Natural killer cell treated with Interleukin-12 subunit alpha and Interleukin-12 subunit beta and Interleukin-15 and Interleukin-18, amount 100 ng/mL, for 72 hours (primary cell): Measurements from ENCODE around the gene IL22RA1. TPM values are rescaled to one million over a fixed set of nuclear protein-coding genes. Genes with fewer than 3 reads are reported as not detected.

ENCODE experiments used
- ATAC-seq, 2 donors: fragments of 150-1000 bp; cut with Tn5 transposase in 1 of 2; sonication (Bioruptor Pico), chemical (Tn5 transposase) in 1 of 2; 2 replicates each; pipeline ENCODE4 v1.10.0; 2021
- DNase-seq: peaks from one replicate; pipeline ENCODE4 v3.0.0; 2022; ENCODE audit warnings: low spot score
- H3K27ac Mint-ChIP-seq, 2 donors: 1 replicate in 1 of 2; 2 replicates in 1 of 2; pipeline ENCODE4 v1.8.0; 2022; ENCODE audit warnings: mixed read lengths in 2 of 2, mild to moderate bottlenecking in 1 of 2, moderate library complexity in 1 of 2
- H3K27me3 Mint-ChIP-seq, 2 donors: 1 replicate in 1 of 2; 2 replicates in 1 of 2; pipeline ENCODE4 v1.8.0; 2022; ENCODE audit warnings: mixed read lengths in 2 of 2
- H3K36me3 Mint-ChIP-seq: one replicate; pipeline ENCODE4 v1.8.0; 2022; ENCODE audit warnings: mixed read lengths
- H3K4me1 Mint-ChIP-seq, 2 donors: 1 replicate in 1 of 2; 2 replicates in 1 of 2; pipeline ENCODE4 v1.8.0; 2022; ENCODE audit warnings: low read depth in 2 of 2, mixed read lengths in 2 of 2, mild to moderate bottlenecking in 1 of 2
- H3K4me3 Mint-ChIP-seq: one replicate; pipeline ENCODE4 v1.8.0; 2022; ENCODE audit warnings: mixed read lengths
- H3K9me3 Mint-ChIP-seq: 2 replicates; pipeline ENCODE4 v1.8.0; 2022; ENCODE audit warnings: mixed read lengths
- total RNA-seq, 2 donors: library from RNA; stranded (reverse); gene quantifications; one replicate each; pipeline ENCODE4 v1.2.3, GENCODE V29; 2022

Gene IL22RA1
- total RNA-seq, 2 donors from 2014 or later = not detected

GRCh38 chr1:24098102-24098501 lies 44.8 kb downstream of the IL22RA1 start:
- Mint-ChIP-seq H3K36me3 (no peaks in the 10 kb centered on the region), H3K4me3 (no peak overlapping the region), H3K9me3 (no peaks in the 10 kb centered on the region), H3K27me3 (peaks cover 0 to 5% of the 10 kb centered on the region in 2 donors), H3K27ac (no peak overlapping the region), H3K4me1 (no peaks in the 10 kb centered on the region)
- DNase-seq = no peak
- no peak for ATAC-seq

- no peak for DNase-seq
- Mint-ChIP-seq H3K9me3 (no peaks in the 10 kb centered on the region), H3K27ac (no peak overlapping the region), H3K4me3 (no peak overlapping the region), H3K36me3 (no peaks in the 10 kb centered on the region), H3K27me3 (peaks cover 0 to 5% of the 10 kb centered on the region in 2 donors), H3K4me1 (no peaks in the 10 kb centered on the region)
- no peak for ATAC-seq
These were observed 45.3 kb downstream of the IL22RA1 start for GRCh38 chr1:24097663-24098062.

- Mint-ChIP-seq H3K4me1 (no peaks in the 10 kb centered on the region), H3K4me3 (no peak overlapping the region), H3K27ac (no peak overlapping the region), H3K27me3 (peaks cover 0 to 5% of the 10 kb centered on the region in 2 donors), H3K36me3 (no peaks in the 10 kb centered on the region), H3K9me3 (no peaks in the 10 kb centered on the region)
- no peak for ATAC-seq
- no peak for DNase-seq
These were observed 46.2 kb downstream of the IL22RA1 start for GRCh38 chr1:24096739-24097103.

GRCh38 chr1:24096009-24096738 lies 46.8 kb downstream of the IL22RA1 start:
- Mint-ChIP-seq H3K9me3 (no peaks in the 10 kb centered on the region), H3K4me1 (no peaks in the 10 kb centered on the region), H3K27me3 (peaks cover 0 to 5% of the 10 kb centered on the region in 2 donors), H3K27ac (no peak overlapping the region), H3K4me3 (no peak overlapping the region), H3K36me3 (no peaks in the 10 kb centered on the region)
- no peak for DNase-seq
- ATAC-seq = no peak

- ATAC-seq = no peak
- no peaks in the 10 kb centered on the region for H3K36me3 Mint-ChIP-seq
- no peak overlapping the region for H3K27ac Mint-ChIP-seq
- H3K9me3 Mint-ChIP-seq = no peaks in the 10 kb centered on the region
- H3K27me3 Mint-ChIP-seq = peaks cover 0 to 5% of the 10 kb centered on the region in 2 donors
- no peaks in the 10 kb centered on the region for H3K4me1 Mint-ChIP-seq
- H3K4me3 Mint-ChIP-seq = no peak overlapping the region
- DNase-seq = no peak
These were observed 47.6 kb downstream of the IL22RA1 start for GRCh38 chr1:24095140-24095859.

GRCh38 chr1:24094554-24094953 lies 48.4 kb downstream of the IL22RA1 start:
- H3K27ac Mint-ChIP-seq = no peak overlapping the region
- H3K36me3 Mint-ChIP-seq = no peaks in the 10 kb centered on the region
- peaks cover 0 to 5% of the 10 kb centered on the region in 2 donors for H3K27me3 Mint-ChIP-seq
- no peak for ATAC-seq
- no peak overlapping the region for H3K4me3 Mint-ChIP-seq
- DNase-seq = no peak
- no peaks in the 10 kb centered on the region for H3K4me1 Mint-ChIP-seq
- no peaks in the 10 kb centered on the region for H3K9me3 Mint-ChIP-seq

GRCh38 chr1:24093732-24094131 lies 49.2 kb downstream of the IL22RA1 start:
- Mint-ChIP-seq H3K4me1 (no peaks in the 10 kb centered on the region), H3K36me3 (no peaks in the 10 kb centered on the region), H3K9me3 (no peaks in the 10 kb centered on the region), H3K27ac (no peak overlapping the region), H3K4me3 (no peak overlapping the region), H3K27me3 (peaks cover 0 to 5% of the 10 kb centered on the region in 2 donors)
- ATAC-seq (no peak), DNase-seq (no peak)

- Mint-ChIP-seq H3K27me3 (peaks cover 0 to 5% of the 10 kb centered on the region in 2 donors), H3K27ac (no peak overlapping the region), H3K4me3 (no peak overlapping the region), H3K4me1 (no peaks in the 10 kb centered on the region), H3K36me3 (no peaks in the 10 kb centered on the region), H3K9me3 (no peaks in the 10 kb centered on the region)
- no peak for DNase-seq
- no peak for ATAC-seq
These were observed 50.0 kb downstream of the IL22RA1 start for GRCh38 chr1:24092979-24093378.

GRCh38 chr1:24091971-24092482 lies 50.9 kb downstream of the IL22RA1 start:
- DNase-seq (no peak), ATAC-seq (no peak)
- Mint-ChIP-seq H3K4me1 (no peaks in the 10 kb centered on the region), H3K36me3 (no peaks in the 10 kb centered on the region), H3K4me3 (no peak overlapping the region), H3K9me3 (no peaks in the 10 kb centered on the region), H3K27me3 (peaks cover 9 to 11% of the 10 kb centered on the region in 2 donors), H3K27ac (no peak overlapping the region)

GRCh38 chr1:24090736-24091135 lies 52.2 kb downstream of the IL22RA1 start:
- ATAC-seq (no peak), DNase-seq (no peak)
- no peaks in the 10 kb centered on the region for H3K36me3 Mint-ChIP-seq
- no peaks in the 10 kb centered on the region for H3K4me1 Mint-ChIP-seq
- no peak overlapping the region for H3K27ac Mint-ChIP-seq
- H3K9me3 Mint-ChIP-seq = no peaks in the 10 kb centered on the region
- peaks cover 9 to 13% of the 10 kb centered on the region in 2 donors for H3K27me3 Mint-ChIP-seq
- no peak overlapping the region for H3K4me3 Mint-ChIP-seq

- Mint-ChIP-seq H3K36me3 (no peaks in the 10 kb centered on the region), H3K9me3 (no peaks in the 10 kb centered on the region), H3K4me3 (no peak overlapping the region), H3K27ac (no peak overlapping the region), H3K27me3 (peaks cover 9 to 21% of the 10 kb centered on the region in 2 donors), H3K4me1 (no peaks in the 10 kb centered on the region)
- DNase-seq = no peak
- peak in 1 of 2 donors; percentile 4 for ATAC-seq
These were observed 53.0 kb downstream of the IL22RA1 start for GRCh38 chr1:24089743-24090555.

GRCh38 chr1:24089027-24089742 lies 53.8 kb downstream of the IL22RA1 start:
- H3K27me3 Mint-ChIP-seq = peaks cover 7 to 24% of the 10 kb centered on the region in 2 donors
- H3K27ac Mint-ChIP-seq = no peak overlapping the region
- H3K36me3 Mint-ChIP-seq = no peaks in the 10 kb centered on the region
- no peak overlapping the region for H3K4me3 Mint-ChIP-seq
- no peaks in the 10 kb centered on the region for H3K4me1 Mint-ChIP-seq
- ATAC-seq = no peak
- DNase-seq = no peak
- no peaks in the 10 kb centered on the region for H3K9me3 Mint-ChIP-seq

GRCh38 chr1:24086466-24086865 lies 56.5 kb downstream of the IL22RA1 start:
- DNase-seq (no peak), ATAC-seq (no peak)
- Mint-ChIP-seq H3K27me3 (peaks cover 7 to 24% of the 10 kb centered on the region in 2 donors), H3K9me3 (no peaks in the 10 kb centered on the region), H3K36me3 (no peaks in the 10 kb centered on the region), H3K4me3 (no peak overlapping the region), H3K4me1 (no peaks in the 10 kb centered on the region), H3K27ac (no peak overlapping the region)
